Caco-2 (cell line): ENCODE data around the gene MACROD1. TPM values are rescaled to one million over a fixed set of nuclear protein-coding genes. Genes with fewer than 3 reads are reported as not detected.
"Not testable (repeated sequence)": the region's sequence is repeated elsewhere in the genome, so short reads cannot be mapped to it uniquely, and the experiment has no call there.

Experiments used
- BruUV-seq: library from RNA; stranded (reverse); fragments of 400-500 nt; replicated peaks from 2 replicates; lab custom pipeline; 2021; lab: Mats Ljungman, UMichigan
- CTCF ChIA-PET: fragments of 300-600 bp; sonication (Branson Sonifier 250); formaldehyde crosslinking; loops from one replicate; lab custom pipeline; 2022; ENCODE audit warnings: antibody characterized with exemption; lab: Charles Lee
- POLR2A ChIA-PET: fragments of 300-600 bp; sonication (Branson Sonifier 250); formaldehyde crosslinking; loops from one replicate; lab custom pipeline; 2022; ENCODE audit warnings: antibody characterized with exemption; lab: Charles Lee
- DNase-seq, 2 experiments: peaks; one replicate each; pipeline versions ENCODE4 v3.0.0 to v3.0.0-alpha.2; 2020 to 2022
- H3K27me3 ChIP-seq: replicated peaks from 2 replicates; pipeline ENCODE4 v1.6.0; 2011; ENCODE audit warnings: low read length; ENCODE audit not compliant: control insufficient read depth, insufficient read depth
- H3K36me3 ChIP-seq: 2 replicates; pipeline ENCODE4 v1.5.1; 2011; ENCODE audit warnings: low read length; ENCODE audit not compliant: control insufficient read depth, insufficient read depth
- H3K4me1 ChIP-seq: fragments of 250-450 bp; sonication (Bioruptor Pico); 2 replicates; pipeline ENCODE4 v1.5.1; 2020; ENCODE audit warnings: mild to moderate bottlenecking
- H3K4me3 ChIP-seq: 2 replicates; pipeline ENCODE4 v1.5.1; 2011; ENCODE audit warnings: low read depth, mild to moderate bottlenecking, control low read depth, low read length
- H3K9me3 ChIP-seq: fragments of 250-450 bp; sonication (Bioruptor Pico); 2 replicates; pipeline ENCODE4 v1.5.1; 2020; ENCODE audit warnings: mild to moderate bottlenecking, moderate library complexity
- H3K27ac Mint-ChIP-seq: one replicate; pipeline ENCODE4 v1.8.0; 2022; ENCODE audit warnings: mixed read lengths; ENCODE audit not compliant: unreplicated experiment
- H3K27me3 Mint-ChIP-seq: one replicate; pipeline ENCODE4 v1.8.0; 2022; ENCODE audit warnings: mixed read lengths; ENCODE audit not compliant: insufficient read depth, unreplicated experiment
- H3K36me3 Mint-ChIP-seq: one replicate; pipeline ENCODE4 v1.8.0; 2022; ENCODE audit warnings: mild to moderate bottlenecking, mixed read lengths; ENCODE audit not compliant: insufficient read depth, unreplicated experiment
- H3K4me1 Mint-ChIP-seq: one replicate; pipeline ENCODE4 v1.8.0; 2022; ENCODE audit warnings: low read depth, mixed read lengths; ENCODE audit not compliant: unreplicated experiment
- H3K4me3 Mint-ChIP-seq: one replicate; pipeline ENCODE4 v1.8.0; 2022; ENCODE audit warnings: mild to moderate bottlenecking, moderate library complexity, mixed read lengths; ENCODE audit not compliant: unreplicated experiment
- H3K9me3 Mint-ChIP-seq: one replicate; pipeline ENCODE4 v1.8.0; 2022; ENCODE audit warnings: mixed read lengths; ENCODE audit not compliant: unreplicated experiment
- intact Hi-C: fragments of 100-400 bp; cut with micrococcal nuclease; formaldehyde crosslinking; loops from one replicate; pipeline ENCODE4 v1.10.0; 2022; ENCODE audit not compliant: unreplicated experiment
- total RNA-seq: library from RNA; stranded (reverse); gene quantifications from 2 replicates; pipeline ENCODE4 v1.2.3, GENCODE V29; 2022
- TF ChIP-seq, protein P1 (sequence below), 2 experiments: fragments of 200-600 bp in 1 of 2; IDR thresholded peaks; 1 replicate in 1 of 2; 2 replicates in 1 of 2; pipeline versions ENCODE4 v1.5.1 to v1.8.0; 2011 to 2022; ENCODE audit warnings: antibody characterized with exemption in 1 of 2, control low read depth in 1 of 2, inconsistent platforms in 1 of 2, low read depth in 1 of 2, low read length in 1 of 2, mild to moderate bottlenecking in 1 of 2, moderate library complexity in 1 of 2; ENCODE audit not compliant: insufficient read depth in 1 of 2, severe bottlenecking in 1 of 2, unreplicated experiment in 1 of 2

MACROD1 gene
- total RNA-seq, 1 experiment from 2014 or later: 29.6 TPM

GRCh38 chr11:63970902-63971301 is 195.0 kb downstream of the MACROD1 start:
- Mint-ChIP-seq H3K27ac (no peak overlapping the region), H3K9me3 (peaks cover 10% of the 10 kb centered on the region), H3K36me3 (peaks cover 19% of the 10 kb centered on the region), H3K27me3 (no peaks in the 10 kb centered on the region), H3K4me3 (no peak overlapping the region), H3K4me1 (peaks cover 10% of the 10 kb centered on the region)
- TF ChIP-seq, protein P1, sequence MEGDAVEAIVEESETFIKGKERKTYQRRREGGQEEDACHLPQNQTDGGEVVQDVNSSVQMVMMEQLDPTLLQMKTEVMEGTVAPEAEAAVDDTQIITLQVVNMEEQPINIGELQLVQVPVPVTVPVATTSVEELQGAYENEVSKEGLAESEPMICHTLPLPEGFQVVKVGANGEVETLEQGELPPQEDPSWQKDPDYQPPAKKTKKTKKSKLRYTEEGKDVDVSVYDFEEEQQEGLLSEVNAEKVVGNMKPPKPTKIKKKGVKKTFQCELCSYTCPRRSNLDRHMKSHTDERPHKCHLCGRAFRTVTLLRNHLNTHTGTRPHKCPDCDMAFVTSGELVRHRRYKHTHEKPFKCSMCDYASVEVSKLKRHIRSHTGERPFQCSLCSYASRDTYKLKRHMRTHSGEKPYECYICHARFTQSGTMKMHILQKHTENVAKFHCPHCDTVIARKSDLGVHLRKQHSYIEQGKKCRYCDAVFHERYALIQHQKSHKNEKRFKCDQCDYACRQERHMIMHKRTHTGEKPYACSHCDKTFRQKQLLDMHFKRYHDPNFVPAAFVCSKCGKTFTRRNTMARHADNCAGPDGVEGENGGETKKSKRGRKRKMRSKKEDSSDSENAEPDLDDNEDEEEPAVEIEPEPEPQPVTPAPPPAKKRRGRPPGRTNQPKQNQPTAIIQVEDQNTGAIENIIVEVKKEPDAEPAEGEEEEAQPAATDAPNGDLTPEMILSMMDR (IDR thresholded peaks at IDR 0.05; ENCODE audit: insufficient read depth in 1 of 2, low read depth in 1 of 2, low read length in 1 of 2, severe bottlenecking in 1 of 2, unreplicated experiment in 1 of 2): no peak
- POLR2A ChIA-PET: no interaction called here
- Histone ChIP-seq H3K4me1 (peaks cover 6% of the 10 kb centered on the region; the same call in 1 of the 2 replicates), H3K4me3 (no peak overlapping the region), H3K36me3 (no peaks in the 10 kb centered on the region), H3K27me3 (no peaks in the 10 kb centered on the region; the same call in 1 of the 2 replicates), H3K9me3 (no peaks in the 10 kb centered on the region)
- CTCF ChIA-PET: interaction anchor here (0.7 kb wide), 1 partner anchor 9 kb away, joined by 12 read pairs; no protein-coding TSS in a partner anchor
- DNase-seq: no peak
- intact Hi-C loops: no loop called here
- BruUV-seq: no TSS peak

- H3K27me3 ChIP-seq: no peaks in the 10 kb centered on the region; the same call in 1 of the 2 replicates
- Mint-ChIP-seq H3K9me3 (peaks cover 10% of the 10 kb centered on the region), H3K4me3 (no peak overlapping the region), H3K27ac (no peak overlapping the region), H3K27me3 (no peaks in the 10 kb centered on the region), H3K36me3 (peaks cover 6% of the 10 kb centered on the region), H3K4me1 (peaks cover 6% of the 10 kb centered on the region)
- ChIA-PET CTCF (no interaction called here), POLR2A (no interaction called here)
- TF ChIP-seq, protein P1 (IDR thresholded peaks at IDR 0.05; ENCODE audit: insufficient read depth in 1 of 2, low read depth in 1 of 2, low read length in 1 of 2, severe bottlenecking in 1 of 2, unreplicated experiment in 1 of 2): no peak
- H3K4me1 ChIP-seq: no peaks in the 10 kb centered on the region
- H3K9me3 ChIP-seq: no peaks in the 10 kb centered on the region
- no peaks in the 10 kb centered on the region for H3K36me3 ChIP-seq
- DNase-seq: no peak
- no TSS peak for BruUV-seq
- intact Hi-C loops: no loop called here
- no peak overlapping the region for H3K4me3 ChIP-seq
Observed at GRCh38 chr11:63969461-63969860, 196.5 kb downstream of the MACROD1 start.

DNA sequence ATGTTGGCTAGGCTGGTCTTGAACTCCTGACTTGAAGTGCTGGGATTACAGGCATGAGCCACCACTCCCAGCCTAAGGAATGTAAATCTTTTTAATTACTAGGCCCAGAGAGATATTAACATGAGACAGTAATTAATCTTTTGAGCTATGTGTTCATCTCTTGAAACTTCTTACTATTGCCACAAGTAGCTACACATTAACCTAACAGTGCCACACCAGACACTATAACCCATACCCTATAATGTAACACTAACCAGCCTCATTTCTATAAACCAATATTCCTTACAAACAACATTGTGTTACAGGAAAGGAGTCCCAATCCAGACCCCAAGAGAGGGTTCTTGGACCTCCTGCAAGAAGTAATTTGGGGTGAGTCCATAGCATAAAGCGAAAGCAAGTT is 199.5 kb downstream of the MACROD1 start:
- Histone ChIP-seq H3K27me3 (no peaks in the 10 kb centered on the region; the same call in 1 of the 2 replicates), H3K36me3 (no peaks in the 10 kb centered on the region), H3K4me1 (no peaks in the 10 kb centered on the region), H3K9me3 (no peaks in the 10 kb centered on the region), H3K4me3 (no peak overlapping the region)
- no peaks in the 10 kb centered on the region for H3K9me3 Mint-ChIP-seq
- no TSS peak for BruUV-seq
- no peak for DNase-seq
- H3K4me1 Mint-ChIP-seq: no peaks in the 10 kb centered on the region
- intact Hi-C loops: no loop called here
- no peaks in the 10 kb centered on the region for H3K27me3 Mint-ChIP-seq
- no peaks in the 10 kb centered on the region for H3K36me3 Mint-ChIP-seq
- ChIA-PET POLR2A (no interaction called here), CTCF (no interaction called here)
- TF ChIP-seq, protein P1 (IDR thresholded peaks at IDR 0.05; ENCODE audit: insufficient read depth in 1 of 2, low read depth in 1 of 2, low read length in 1 of 2, severe bottlenecking in 1 of 2, unreplicated experiment in 1 of 2): no peak
- no peak overlapping the region for H3K4me3 Mint-ChIP-seq
- no peak overlapping the region for H3K27ac Mint-ChIP-seq

GRCh38 chr11:63963895-63964294 is 202.0 kb downstream of the MACROD1 start:
- H3K9me3 Mint-ChIP-seq, H3K36me3 Mint-ChIP-seq, H3K4me1 Mint-ChIP-seq, H3K27ac Mint-ChIP-seq, BruUV-seq, H3K27me3 Mint-ChIP-seq, CTCF ChIA-PET, H3K9me3 ChIP-seq, H3K4me1 ChIP-seq, POLR2A ChIA-PET, DNase-seq, H3K27me3 ChIP-seq, H3K4me3 ChIP-seq, H3K4me3 Mint-ChIP-seq, H3K36me3 ChIP-seq, intact Hi-C loops: not testable (repeated sequence)
